A673 (cell line): ENCODE data around the gene KCTD5. TPM values are rescaled to one million over a fixed set of nuclear protein-coding genes. Genes with fewer than 3 reads are reported as not detected.

Experiments used
- BruUV-seq: library from RNA; stranded (reverse); fragments of 400-500 nt; replicated peaks from 2 replicates; lab custom pipeline; 2021; lab: Mats Ljungman, UMichigan
- CTCF ChIA-PET: fragments of 300-600 bp; sonication (Branson Sonifier 250); formaldehyde crosslinking; loops from one replicate; lab custom pipeline; 2022; ENCODE audit warnings: antibody characterized with exemption; lab: Charles Lee
- POLR2A ChIA-PET: fragments of 300-600 bp; sonication (Branson Sonifier 250); formaldehyde crosslinking; loops from one replicate; lab custom pipeline; 2022; ENCODE audit warnings: antibody characterized with exemption; ENCODE audit not compliant: low non-redundant PET; lab: Charles Lee
- DNase-seq: peaks from one replicate; pipeline ENCODE4 v3.0.0-alpha.2; 2015; ENCODE audit warnings: low spot score
- H3K27ac ChIP-seq: fragments of 200-600 bp; sonication (generic); 2 replicates; pipeline ENCODE4 v1.5.1; 2016; ENCODE audit warnings: mixed run types, low read depth, mild to moderate bottlenecking, mixed read lengths, antibody characterized with exemption, low read length; ENCODE audit not compliant: poor library complexity, severe bottlenecking
- H3K27me3 ChIP-seq: fragments of 200-600 bp; sonication (generic); replicated peaks from 2 replicates; pipeline ENCODE4 v1.6.1; 2017; ENCODE audit warnings: mixed run types, low read depth, mild to moderate bottlenecking, mixed read lengths, antibody characterized with exemption, low read length; ENCODE audit not compliant: insufficient read depth, poor library complexity
- H3K36me3 ChIP-seq: fragments of 200-600 bp; sonication (generic); 2 replicates; pipeline ENCODE4 v1.6.1; 2016; ENCODE audit warnings: mixed run types, mild to moderate bottlenecking, mixed read lengths, antibody characterized with exemption, low read length; ENCODE audit not compliant: insufficient read depth, poor library complexity, severe bottlenecking
- H3K4me1 ChIP-seq: fragments of 200-600 bp; sonication (generic); 2 replicates; pipeline ENCODE4 v1.6.1; 2017; ENCODE audit warnings: mixed run types, mild to moderate bottlenecking, mixed read lengths, antibody characterized with exemption, low read length; ENCODE audit not compliant: insufficient read depth, poor library complexity, severe bottlenecking
- H3K4me3 ChIP-seq: fragments of 200-600 bp; sonication (generic); 2 replicates; pipeline ENCODE4 v1.5.1; 2016; ENCODE audit warnings: low read depth, mixed run types, mild to moderate bottlenecking, mixed read lengths, low read length; ENCODE audit not compliant: poor library complexity, severe bottlenecking
- H3K9me3 ChIP-seq: fragments of 200-600 bp; sonication (generic); 2 replicates; pipeline ENCODE4 v1.6.1; 2016; ENCODE audit warnings: mixed run types, low read depth, mild to moderate bottlenecking, mixed read lengths, antibody characterized with exemption, low read length; ENCODE audit not compliant: poor library complexity, severe bottlenecking
- CTCF ChIP-seq: fragments of 300-800, 200-600 bp; sonication (generic); conservative IDR thresholded peaks from 2 replicates; pipeline ENCODE4 v1.5.1; 2017; ENCODE audit warnings: low read depth, mild to moderate bottlenecking, antibody characterized with exemption, low read length, moderate library complexity, mixed read lengths
- EZH2 ChIP-seq: fragments of 200-600 bp; sonication (generic); IDR thresholded peaks from 2 replicates; pipeline ENCODE4 v1.6.1; 2017; ENCODE audit warnings: borderline replicate concordance, low read depth, mild to moderate bottlenecking, mixed read lengths, antibody characterized with exemption, low read length; ENCODE audit not compliant: poor library complexity, severe bottlenecking
- intact Hi-C: fragments of 100-400 bp; cut with micrococcal nuclease; formaldehyde crosslinking; loops from one replicate; pipeline ENCODE4 v1.10.0; 2022; ENCODE audit not compliant: unreplicated experiment
- total RNA-seq: library from RNA; stranded (reverse); gene quantifications from 2 replicates; pipeline ENCODE4 v1.2.3, GENCODE V29; 2021

KCTD5 gene
- total RNA-seq, 1 experiment from 2014 or later: 35.6 TPM

- Histone ChIP-seq H3K36me3 (no peaks in the 10 kb centered on the region), H3K27ac (no peak overlapping the region), H3K4me3 (no peak overlapping the region), H3K27me3 (no peaks in the 10 kb centered on the region), H3K4me1 (no peaks in the 10 kb centered on the region), H3K9me3 (no peaks in the 10 kb centered on the region)
- ChIA-PET CTCF (no interaction called here), POLR2A (no interaction called here)
- TF ChIP-seq CTCF (no peak), EZH2 (no peak)
- no peak for DNase-seq
- BruUV-seq: no TSS peak
- intact Hi-C loops: no loop called here
Observed at GRCh38 chr16:2744711-2745110, 62.4 kb downstream of the KCTD5 start.

DNA sequence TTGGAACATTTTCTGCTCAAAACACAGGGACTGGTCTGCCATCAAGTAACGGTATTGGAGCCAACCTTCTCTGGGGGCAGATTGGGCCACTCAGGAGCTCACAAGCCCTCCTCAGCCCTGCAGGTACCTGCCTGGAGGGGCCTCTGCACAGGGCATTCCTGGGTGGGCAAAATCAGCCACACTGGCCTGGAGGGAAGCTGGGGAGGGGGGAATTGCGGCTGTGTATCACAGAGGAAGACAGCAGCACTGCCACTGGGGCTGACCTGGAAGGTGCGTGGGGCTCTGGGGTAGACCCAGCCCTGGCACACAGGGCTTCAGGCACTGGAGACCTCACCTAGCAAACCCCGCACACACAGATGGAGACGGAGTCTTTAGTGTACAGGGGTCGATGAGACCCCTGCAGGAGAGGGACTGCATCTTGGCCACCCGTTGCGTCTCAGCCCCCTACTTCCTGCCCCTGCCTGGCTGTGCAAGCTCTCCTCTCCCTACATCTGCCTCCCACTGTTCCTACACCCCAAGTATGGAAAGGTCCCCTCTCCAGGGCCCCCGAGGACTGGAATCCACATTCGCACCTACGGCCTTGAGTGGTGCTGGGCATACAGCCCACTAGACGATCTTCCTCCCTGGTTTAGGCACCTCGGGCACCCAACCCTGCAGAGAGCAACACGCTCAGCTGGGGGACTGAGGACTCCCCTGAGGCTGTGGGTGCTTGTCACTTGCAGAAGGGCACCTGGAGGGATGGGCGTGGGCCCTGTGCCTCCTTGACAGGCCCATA is 63.0 kb downstream of the KCTD5 start:
- no peak for TF ChIP-seq CTCF
- no peak for TF ChIP-seq EZH2
- BruUV-seq: no TSS peak
- Histone ChIP-seq H3K4me3 (no peak overlapping the region), H3K36me3 (no peaks in the 10 kb centered on the region), H3K27ac (no peak overlapping the region), H3K9me3 (no peaks in the 10 kb centered on the region), H3K4me1 (no peaks in the 10 kb centered on the region), H3K27me3 (no peaks in the 10 kb centered on the region)
- intact Hi-C loops: no loop called here
- POLR2A ChIA-PET: no interaction called here
- CTCF ChIA-PET: no interaction called here
- DNase-seq: no peak

DNA sequence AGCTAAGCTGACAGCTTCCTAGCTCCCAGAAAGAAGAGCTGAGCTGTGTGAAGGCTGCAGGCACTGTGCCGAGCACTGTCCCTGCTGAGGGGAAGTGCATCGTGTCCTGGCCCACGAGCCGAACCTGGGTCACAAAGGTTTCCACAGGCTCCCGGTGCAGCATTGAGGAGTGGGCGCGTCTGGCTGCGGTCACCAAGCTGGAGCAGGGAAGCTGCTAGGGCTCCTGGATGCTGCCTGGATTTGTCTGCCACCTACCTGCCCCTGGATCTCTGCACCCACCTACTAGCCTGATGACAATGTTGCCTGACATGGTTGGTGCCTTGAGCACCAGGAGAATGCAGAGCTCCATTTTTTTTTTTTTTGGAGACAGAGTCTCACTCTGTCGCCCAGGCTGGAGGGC is 63.6 kb downstream of the KCTD5 start:
- H3K4me3 ChIP-seq: no peak overlapping the region
- no peak for TF ChIP-seq EZH2
- no peak for TF ChIP-seq CTCF
- BruUV-seq: no TSS peak
- ChIA-PET POLR2A (no interaction called here), CTCF (no interaction called here)
- no peaks in the 10 kb centered on the region for H3K27me3 ChIP-seq
- no peaks in the 10 kb centered on the region for H3K36me3 ChIP-seq
- peaks cover 5% of the 10 kb centered on the region for H3K4me1 ChIP-seq
- no peaks in the 10 kb centered on the region for H3K9me3 ChIP-seq
- intact Hi-C loops: no loop called here
- DNase-seq: no peak
- H3K27ac ChIP-seq: no peak overlapping the region
